ENCODE results near the gene RAB25. TPM values are rescaled to one million over a fixed set of nuclear protein-coding genes. Genes with fewer than 3 reads are reported as not detected.

Gene RAB25
- total RNA-seq, 2 donors from 2014 or later, result 213 TPM

DNA sequence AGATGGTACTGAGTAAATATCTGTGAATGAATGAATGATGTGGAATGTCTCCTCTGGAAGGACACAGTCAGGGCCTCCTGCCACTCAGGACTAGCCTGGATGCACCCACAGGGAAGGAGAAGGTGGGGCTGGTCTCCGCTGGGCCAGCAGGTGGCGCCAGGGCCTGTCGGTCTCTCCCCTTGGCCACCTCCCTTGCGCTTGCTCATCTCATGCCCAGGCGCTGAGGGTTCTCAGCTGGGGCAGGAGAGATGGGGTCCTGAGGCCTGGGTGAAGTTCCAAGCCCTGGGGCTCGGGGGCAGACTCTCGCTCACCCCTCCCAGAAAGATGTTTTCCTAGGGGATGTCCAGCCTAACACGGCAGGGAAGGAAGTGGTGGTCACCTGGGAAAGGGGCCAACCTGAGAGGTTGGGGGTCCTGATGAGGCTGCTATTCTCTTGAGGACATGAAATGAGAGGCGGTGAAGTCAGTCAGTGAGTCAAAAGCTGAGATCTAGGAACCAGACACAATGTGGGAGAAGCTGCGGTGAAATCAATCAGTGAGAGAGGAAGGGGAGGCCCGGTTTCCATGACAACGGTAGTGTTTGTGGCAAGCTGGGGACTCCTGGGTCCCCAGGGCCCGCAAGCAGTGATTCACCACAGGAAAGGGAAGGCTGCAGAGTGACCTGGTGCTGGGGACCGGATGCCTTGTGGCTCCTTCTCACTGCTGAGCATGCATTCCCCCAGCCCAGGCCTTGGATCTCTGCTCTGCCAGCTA lies 35.9 kb downstream of the RAB25 start:
- peak; percentile 89 for TF ChIP-seq CTCF (IDR thresholded peaks at IDR 0.05)
- H3K4me1 ChIP-seq, result peaks cover 8% of the 10 kb centered on the region
- H3K9me3 ChIP-seq, result no peaks in the 10 kb centered on the region
- H3K4me3 ChIP-seq, result no peak overlapping the region
- peak overlapping the region; percentile 48 for H3K27ac ChIP-seq
- peak overlapping the region in 1 of 2 donors; percentile 41 for H3K9ac ChIP-seq (ENCODE audit: low read depth in 2 of 2, low read length in 2 of 2)
- H3K27me3 ChIP-seq, result no peaks in the 10 kb centered on the region
- DNase-seq, result peak; percentile 95
- H3K36me3 ChIP-seq, result no peaks in the 10 kb centered on the region
- intact Hi-C loops (cut with DNase I), result loop anchor here (2.0 kb wide), 1 partner anchor 32 kb away; no protein-coding TSS in a partner anchor

GRCh38 chr1:156097499-156098178 lies 36.7 kb downstream of the RAB25 start:
- Histone ChIP-seq H3K27me3 (no peaks in the 10 kb centered on the region), H3K9ac (ENCODE audit: low read depth in 2 of 2, low read length in 2 of 2) (peak overlapping the region in 1 of 2 donors; percentile 41), H3K4me1 (peaks cover 9% of the 10 kb centered on the region), H3K9me3 (no peaks in the 10 kb centered on the region), H3K36me3 (no peaks in the 10 kb centered on the region), H3K27ac (no peak overlapping the region), H3K4me3 (no peak overlapping the region)
- no peak for DNase-seq
- TF ChIP-seq CTCF (IDR thresholded peaks at IDR 0.05), result no peak
- intact Hi-C loops (cut with DNase I), result loop anchor here (2.0 kb wide), 1 partner anchor 31 kb away; no protein-coding TSS in a partner anchor

DNA sequence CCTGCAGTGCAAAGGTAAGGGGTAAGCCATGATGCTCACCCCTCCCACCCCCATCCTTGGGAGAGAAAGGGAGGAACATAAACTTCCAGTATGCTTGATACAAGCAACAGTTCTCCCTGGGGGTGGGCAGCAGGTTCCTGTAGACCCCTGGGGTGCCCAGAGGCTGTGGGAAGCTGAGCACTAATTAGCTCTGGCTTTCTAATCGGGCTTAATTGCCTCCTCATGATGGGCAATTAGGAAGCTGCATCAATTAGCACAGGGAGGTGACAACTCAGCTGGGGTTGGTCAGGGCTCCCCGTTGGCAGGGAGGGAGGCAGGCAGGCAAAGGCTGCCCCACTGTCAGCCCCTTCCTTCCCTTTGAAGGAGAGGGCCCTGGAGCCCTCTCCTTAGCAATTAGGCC lies 37.8 kb downstream of the RAB25 start:
- Histone ChIP-seq H3K9ac (ENCODE audit: low read depth in 2 of 2, low read length in 2 of 2) (no peak overlapping the region), H3K4me1 (peaks cover 21% of the 10 kb centered on the region), H3K4me3 (no peak overlapping the region), H3K9me3 (no peaks in the 10 kb centered on the region), H3K27ac (no peak overlapping the region), H3K36me3 (no peaks in the 10 kb centered on the region), H3K27me3 (no peaks in the 10 kb centered on the region)
- intact Hi-C loops (cut with DNase I), result no loop called here
- DNase-seq, result no peak
- no peak for TF ChIP-seq CTCF (IDR thresholded peaks at IDR 0.05)

- intact Hi-C loops (cut with DNase I), result no loop called here
- no peak for TF ChIP-seq CTCF (IDR thresholded peaks at IDR 0.05)
- H3K4me1 ChIP-seq, result peaks cover 26% of the 10 kb centered on the region
- no peaks in the 10 kb centered on the region for H3K9me3 ChIP-seq
- no peak overlapping the region for H3K9ac ChIP-seq (ENCODE audit: low read depth in 2 of 2, low read length in 2 of 2)
- H3K27me3 ChIP-seq, result no peaks in the 10 kb centered on the region
- no peak overlapping the region for H3K27ac ChIP-seq
- no peaks in the 10 kb centered on the region for H3K36me3 ChIP-seq
- no peak for DNase-seq
- no peak overlapping the region for H3K4me3 ChIP-seq
Observed at GRCh38 chr1:156099282-156099681, 38.3 kb downstream of the RAB25 start.

GRCh38 chr1:156100205-156100995 lies 39.4 kb downstream of the RAB25 start:
- Histone ChIP-seq H3K27ac (peak overlapping the region; percentile 58), H3K36me3 (no peaks in the 10 kb centered on the region), H3K4me1 (peaks cover 37% of the 10 kb centered on the region), H3K9me3 (no peaks in the 10 kb centered on the region), H3K27me3 (no peaks in the 10 kb centered on the region), H3K4me3 (no peak overlapping the region), H3K9ac (ENCODE audit: low read depth in 2 of 2, low read length in 2 of 2) (peak overlapping the region in 1 of 2 donors; percentile 52)
- TF ChIP-seq CTCF (IDR thresholded peaks at IDR 0.05), result no peak
- DNase-seq, result no peak
- intact Hi-C loops (cut with DNase I), result no loop called here

Data from colonic mucosa (tissue), 4 donors.